ENCODE measurements around the gene SLIT1. TPM values are rescaled to one million over a fixed set of nuclear protein-coding genes. Genes with fewer than 3 reads are reported as not detected.

The SLIT1 gene
- total RNA-seq, 1 donor from 2014 or later, result 3.1 TPM

DNA sequence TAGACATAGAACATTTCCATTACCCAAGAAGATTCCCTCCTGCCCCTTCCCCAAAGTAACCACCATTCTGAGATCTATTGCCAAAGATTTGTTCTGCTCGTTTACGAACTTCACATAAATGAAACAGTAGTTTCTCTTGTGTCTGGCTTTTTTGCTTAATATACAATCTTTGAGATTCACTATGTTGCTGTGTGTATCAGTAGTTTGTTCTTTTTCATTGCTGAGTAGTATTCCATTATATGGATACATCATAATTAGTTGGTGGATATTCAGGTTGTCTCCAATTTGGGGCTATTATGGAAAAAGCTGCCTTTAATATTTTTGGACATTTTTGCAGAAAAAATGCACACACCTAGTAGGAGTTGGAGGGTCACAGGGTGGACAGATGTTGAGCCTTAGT is 124.3 kb downstream of the SLIT1 start:
- no peak for DNase-seq (ENCODE audit: low spot score)
- no peak for ATAC-seq
- intact Hi-C loops (cut with DNase I), result loop anchor here (10.0 kb wide), 1 partner anchor 143 kb away; no protein-coding TSS in a partner anchor

DNA sequence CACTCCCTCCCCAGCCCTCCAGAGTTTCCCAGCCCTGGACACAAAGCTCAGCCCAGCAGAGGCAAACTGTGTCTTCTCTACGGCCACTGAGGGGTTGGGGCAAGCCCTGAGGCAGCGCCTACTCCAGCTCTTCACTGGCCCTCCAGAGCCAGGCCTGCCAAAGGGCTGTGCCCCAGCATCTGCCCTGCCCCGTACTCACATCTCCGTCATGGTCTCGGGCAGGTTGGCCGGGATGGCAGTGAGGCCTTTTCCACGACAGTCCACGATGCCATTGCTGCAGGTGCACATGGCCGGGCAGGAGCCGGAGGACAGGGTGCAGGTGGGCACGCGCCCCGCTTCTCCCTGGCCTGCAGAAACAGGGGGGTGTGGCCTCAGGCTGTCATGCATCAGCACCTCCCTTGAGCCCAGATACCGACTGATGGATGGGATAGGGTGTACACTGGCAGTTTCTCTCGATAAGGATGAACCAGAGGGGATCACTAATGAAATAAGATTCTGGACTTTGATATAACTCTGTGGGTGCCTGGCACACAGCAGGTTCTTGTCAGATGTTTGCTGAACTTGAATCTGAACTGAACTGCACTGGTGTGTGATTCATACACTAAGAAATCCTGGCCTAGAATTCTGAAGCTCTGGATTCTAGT is 125.2 kb downstream of the SLIT1 start:
- DNase-seq (ENCODE audit: low spot score) (no peak), ATAC-seq (no peak)
- intact Hi-C loops (cut with DNase I), result loop anchor here (10.0 kb wide), 1 partner anchor 144 kb away; no protein-coding TSS in a partner anchor

DNA sequence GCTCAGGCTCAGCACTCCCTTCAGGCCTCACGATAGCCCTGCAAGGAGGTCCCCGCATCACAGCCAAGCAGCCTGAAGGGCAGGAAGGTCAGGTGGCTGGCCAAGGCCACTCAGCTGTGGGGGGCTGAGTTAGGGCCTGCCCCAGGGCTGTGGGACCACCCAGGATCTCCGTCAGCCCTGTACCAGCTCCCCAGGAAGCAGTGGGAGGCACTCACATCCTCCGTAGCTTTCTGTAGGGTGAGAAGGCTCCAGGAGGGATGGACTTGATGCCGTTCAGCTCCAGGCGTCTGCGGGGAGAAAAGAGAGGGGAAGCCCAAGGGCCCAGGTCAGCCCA is 125.9 kb downstream of the SLIT1 start:
- ATAC-seq, result no peak
- intact Hi-C loops (cut with DNase I), result loop anchor here (10.0 kb wide), 1 partner anchor 145 kb away; no protein-coding TSS in a partner anchor
- no peak for DNase-seq (ENCODE audit: low spot score)

DNA sequence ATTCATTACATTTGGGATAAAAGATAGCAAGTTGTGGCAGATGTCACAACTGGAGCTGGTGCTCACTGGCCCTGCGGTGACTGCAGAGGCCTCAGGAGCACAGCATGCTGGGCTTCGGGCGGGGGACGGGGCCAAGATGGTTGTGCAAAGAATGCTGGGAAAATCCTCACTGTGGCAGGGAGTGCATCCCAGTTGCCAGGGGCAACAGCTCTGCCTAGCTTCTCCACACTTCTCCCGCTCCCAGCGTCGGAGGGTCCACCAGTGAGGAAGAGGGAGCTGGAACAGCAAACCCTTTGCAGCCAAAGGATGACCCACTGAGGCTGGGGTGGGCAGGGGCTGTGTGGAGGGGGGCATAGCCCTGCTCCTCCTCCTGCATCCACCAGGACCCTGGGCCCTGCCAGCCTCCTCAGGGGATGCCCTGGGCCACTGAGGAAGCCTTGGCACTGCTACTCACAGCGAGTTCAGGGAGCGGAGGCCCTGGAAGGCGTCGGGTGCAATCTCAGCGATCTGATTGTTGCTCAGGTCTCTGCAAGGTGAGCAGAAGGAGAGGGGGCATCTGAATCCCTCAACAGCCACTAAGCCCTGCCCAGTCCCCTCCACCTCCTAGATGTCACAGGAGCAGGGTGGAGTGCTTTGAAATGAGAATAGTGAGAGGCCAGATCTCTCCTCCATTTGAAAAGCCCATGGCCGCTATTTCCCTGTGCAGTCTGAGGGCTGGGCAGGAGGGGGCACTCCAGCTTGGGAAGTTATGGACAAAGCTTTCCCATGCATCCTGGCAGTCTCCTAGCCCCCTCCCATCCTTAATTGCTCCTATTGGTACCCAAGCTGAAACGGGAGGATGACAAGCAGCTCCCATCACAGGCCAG is 126.5 kb downstream of the SLIT1 start:
- DNase-seq (ENCODE audit: low spot score), result no peak
- no peak for ATAC-seq
- intact Hi-C loops (cut with DNase I), result no loop called here

DNA sequence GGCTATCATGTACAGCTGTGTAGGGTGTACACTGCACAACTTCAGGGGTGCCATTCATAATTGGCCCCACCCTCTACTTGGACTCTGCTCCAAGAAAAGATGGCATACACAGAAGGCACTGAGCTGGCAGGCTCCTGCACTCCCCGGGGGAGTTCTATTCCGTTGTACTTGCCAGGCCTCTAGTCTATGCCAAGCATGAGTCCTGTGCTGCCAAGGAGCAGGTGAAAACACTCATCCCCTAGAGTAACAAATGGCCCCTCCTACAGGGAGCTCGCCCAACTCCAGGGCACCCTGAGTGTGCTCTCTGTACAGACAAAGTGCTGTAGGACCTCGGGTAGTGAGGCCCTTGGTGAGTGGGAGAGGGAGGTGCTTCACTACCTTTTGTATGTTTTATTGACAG is 127.2 kb downstream of the SLIT1 start:
- ATAC-seq (no peak), DNase-seq (ENCODE audit: low spot score) (no peak)
- intact Hi-C loops (cut with DNase I), result no loop called here

DNA sequence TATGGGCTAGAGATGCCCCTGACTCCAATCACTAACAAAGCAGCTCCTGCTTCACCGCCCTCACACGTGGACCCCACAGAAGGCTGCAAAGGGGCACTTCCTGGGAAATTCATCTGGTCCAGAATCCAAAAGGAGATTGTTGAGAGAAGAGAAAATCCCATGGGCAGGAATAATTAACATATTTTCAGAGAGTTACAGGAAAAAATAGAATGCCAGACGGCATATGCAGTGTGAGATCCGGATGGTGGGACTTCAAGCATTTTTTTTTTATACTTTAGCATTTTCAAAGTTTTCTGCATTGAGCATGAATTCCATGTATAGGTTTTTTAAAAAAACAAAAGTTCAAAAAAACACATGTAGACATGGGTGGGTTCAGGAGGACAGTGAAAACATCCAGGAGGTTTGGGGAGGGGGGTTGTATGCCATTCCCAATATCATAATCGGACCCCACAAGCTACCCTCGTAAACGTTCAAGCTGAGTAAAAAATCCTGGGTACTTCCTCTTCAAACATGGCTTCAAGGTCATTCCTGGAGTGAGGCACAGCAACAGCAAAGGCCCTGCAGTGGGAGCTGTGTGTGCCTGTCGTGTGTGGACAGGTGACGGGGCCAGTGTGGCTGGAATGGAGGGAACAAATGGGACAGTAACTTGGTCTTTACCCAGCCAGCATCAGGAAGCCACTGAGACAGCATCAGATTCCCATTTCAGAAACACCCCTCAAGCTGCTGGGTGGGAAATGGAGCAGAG is 128.1 kb downstream of the SLIT1 start:
- DNase-seq (ENCODE audit: low spot score) (no peak), ATAC-seq (no peak)
- intact Hi-C loops (cut with DNase I), result no loop called here

- intact Hi-C loops (cut with DNase I), result no loop called here
- DNase-seq (ENCODE audit: low spot score), result no peak
- no peak for ATAC-seq
Observed at GRCh38 chr10:97056003-97056630, 129.6 kb downstream of the SLIT1 start.

DNA sequence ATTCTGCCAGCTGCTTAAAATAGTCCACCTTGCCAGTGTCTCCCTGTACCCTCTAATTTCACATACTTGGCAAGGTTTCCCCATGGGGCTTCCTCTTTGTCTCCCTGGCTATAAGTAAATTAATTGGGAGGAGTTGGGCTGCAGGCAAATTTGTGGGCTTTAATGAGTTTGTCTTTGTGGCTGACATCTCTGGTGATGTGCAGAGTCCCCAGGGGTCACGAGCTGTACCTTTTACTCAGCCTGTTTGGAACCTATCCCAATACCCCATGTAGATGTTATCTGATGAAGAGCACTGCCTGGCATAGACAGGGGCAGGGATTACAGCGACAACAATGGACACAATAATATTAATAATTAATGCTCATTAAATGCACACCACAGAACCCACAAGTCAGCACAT is 132.5 kb downstream of the SLIT1 start:
- no peak for DNase-seq (ENCODE audit: low spot score)
- intact Hi-C loops (cut with DNase I), result no loop called here
- ATAC-seq, result no peak

DNA sequence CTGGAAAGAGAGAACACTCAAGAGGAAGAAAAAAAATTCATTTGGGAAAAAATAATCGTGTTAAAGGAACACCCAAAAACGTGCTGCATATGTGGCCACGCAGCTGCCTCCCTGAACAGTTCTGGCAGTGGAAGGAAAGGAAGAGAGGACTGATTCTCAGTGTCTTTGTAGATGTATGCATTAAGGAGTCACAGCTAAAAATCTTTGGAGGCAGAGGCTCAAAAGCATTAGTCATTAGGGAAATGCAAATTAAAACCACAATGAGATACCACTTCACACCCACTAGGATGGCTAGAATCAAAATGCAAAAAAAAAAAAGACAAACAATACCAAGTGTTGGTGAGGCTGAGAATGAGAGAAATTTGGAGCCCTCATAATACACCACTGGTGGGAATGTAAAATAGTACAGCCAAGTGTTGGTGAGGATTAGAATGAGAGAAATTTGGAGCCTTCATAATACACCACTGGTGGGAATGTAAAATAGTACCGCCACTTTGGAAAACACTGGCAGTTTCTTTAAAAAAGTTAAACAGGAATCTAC is 134.7 kb downstream of the SLIT1 start:
- no peak for ATAC-seq
- intact Hi-C loops (cut with DNase I), result no loop called here
- no peak for DNase-seq (ENCODE audit: low spot score)

- no peak for ATAC-seq
- no peak for DNase-seq (ENCODE audit: low spot score)
- intact Hi-C loops (cut with DNase I), result no loop called here
Observed at GRCh38 chr10:97050205-97050745, 135.5 kb downstream of the SLIT1 start.

DNA sequence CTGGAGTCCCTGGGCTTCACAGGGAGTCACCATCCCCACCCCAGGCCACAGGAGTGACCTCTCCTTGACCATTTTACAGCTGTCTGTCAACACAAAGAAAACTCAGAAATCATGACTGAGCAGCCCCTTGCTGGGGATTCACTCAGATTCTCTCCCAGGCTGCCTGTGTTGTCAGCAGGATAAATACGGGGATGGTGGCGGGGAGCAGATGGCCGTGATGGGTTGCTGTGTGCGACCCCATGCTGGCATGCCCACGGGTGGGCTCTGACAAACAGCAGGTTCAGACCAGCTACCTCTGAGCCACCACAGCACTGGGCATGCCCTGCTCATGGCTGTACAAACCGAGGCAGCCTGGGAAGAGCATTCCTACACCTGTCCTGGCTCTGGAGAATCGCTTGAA is 136.1 kb downstream of the SLIT1 start:
- intact Hi-C loops (cut with DNase I), result no loop called here
- DNase-seq (ENCODE audit: low spot score) (no peak), ATAC-seq (no peak)

DNA sequence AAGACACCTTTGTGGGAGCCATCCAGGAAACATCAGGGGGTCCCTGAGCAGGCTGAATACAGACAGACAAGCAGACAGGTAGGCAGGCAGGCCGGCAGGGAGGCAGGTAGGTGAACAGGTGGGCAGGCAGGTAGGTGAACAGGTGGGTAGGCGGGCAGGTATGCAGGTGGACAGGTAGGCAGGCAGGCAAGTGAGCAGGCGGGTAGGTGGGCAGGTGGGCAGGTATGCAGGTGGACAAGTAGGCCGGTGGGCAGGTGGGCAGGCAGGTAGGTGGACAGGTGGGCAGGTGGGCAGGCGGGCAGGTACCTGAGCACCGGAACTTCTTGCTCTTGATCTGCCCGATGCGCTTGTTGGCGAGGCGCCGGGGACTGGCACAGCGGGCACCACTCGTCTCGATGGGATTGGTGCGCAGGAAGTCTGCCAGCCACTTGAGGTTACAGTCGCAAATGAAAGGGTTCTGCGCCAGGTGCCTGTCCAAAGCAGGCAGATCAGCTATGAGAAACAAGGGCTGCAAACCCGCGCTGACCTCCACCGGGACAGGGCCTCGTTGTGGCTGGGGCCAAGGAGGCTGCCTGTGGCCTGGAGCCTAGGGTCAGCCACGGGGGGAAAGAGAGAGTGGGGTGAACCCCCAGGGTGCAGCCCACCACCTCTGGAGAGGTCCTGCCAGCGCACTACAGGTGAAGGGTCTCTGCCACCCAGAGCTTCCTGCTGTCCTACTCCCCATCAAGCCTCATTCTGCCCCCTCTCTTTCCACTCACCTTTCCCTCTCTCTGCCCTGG is 136.9 kb downstream of the SLIT1 start:
- DNase-seq (ENCODE audit: low spot score), result no peak
- no peak for ATAC-seq

GRCh38 chr10:97047788-97048187 is 138.0 kb downstream of the SLIT1 start:
- DNase-seq (ENCODE audit: low spot score) (no peak), ATAC-seq (no peak)
- intact Hi-C loops (cut with DNase I), result no loop called here

More for the DNA sequence above, 136.9 kb downstream of the SLIT1 start:
- intact Hi-C loops (cut with DNase I), result no loop called here

DNA sequence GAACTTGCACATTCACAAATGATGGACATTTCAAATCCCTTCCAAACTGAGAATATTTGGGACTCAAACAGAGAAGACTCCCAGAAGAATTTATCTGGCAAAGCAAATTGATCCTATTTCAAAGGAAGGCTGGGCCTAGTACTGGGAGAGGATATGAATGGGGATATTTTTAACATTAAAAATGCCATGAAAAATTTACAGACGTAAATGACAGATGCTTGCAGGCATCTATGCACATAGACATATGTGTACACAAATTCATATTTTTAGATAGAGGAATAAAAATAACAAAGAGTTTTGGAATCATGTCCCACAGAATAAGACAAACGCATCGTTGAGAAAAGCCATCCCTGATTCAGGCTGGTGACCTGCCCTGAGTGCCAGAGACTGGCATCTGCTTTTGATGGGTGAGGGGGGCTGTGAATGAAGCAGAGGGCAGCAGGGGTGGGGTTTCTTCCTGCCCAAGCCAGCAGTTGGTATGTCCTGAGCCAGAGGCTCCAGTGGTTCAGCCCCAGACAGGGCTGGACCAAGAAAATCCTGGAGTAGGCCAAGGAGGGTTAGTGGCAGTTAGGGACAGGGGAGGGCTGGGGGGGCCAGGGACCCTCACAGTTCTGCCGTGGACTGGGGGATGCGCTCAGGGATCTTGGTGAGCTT is 138.5 kb downstream of the SLIT1 start:
- ATAC-seq (no peak), DNase-seq (ENCODE audit: low spot score) (no peak)
- intact Hi-C loops (cut with DNase I), result no loop called here

DNA sequence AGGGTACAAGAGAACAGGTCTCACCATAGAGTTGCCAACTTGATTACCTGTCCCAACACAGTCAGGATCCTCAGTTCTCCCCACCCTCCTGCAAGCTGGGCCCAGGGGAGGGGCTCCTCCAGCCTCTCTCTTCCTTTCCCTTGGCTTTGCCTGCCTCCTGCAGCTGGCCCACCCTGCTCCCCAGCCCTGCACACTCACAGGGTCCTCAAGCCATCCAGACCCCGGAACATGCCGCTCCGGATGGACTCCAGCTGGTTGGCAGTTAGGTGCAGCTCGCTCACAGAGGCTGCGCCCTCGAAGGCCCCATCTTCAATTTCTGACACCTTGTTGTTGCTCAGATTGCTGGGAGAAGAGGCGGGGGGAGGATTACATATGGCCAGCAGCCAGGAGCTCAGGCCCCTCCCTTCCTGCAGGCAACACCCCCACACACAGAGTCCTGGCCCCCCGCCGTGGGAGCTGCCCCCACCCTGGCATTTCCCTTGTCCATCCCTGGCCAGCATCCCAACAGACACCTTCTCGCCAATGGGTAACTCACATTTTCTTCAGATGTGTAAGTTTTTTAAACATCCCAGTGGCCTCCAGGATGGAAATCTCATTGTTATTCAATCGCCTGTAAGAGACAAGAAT is 139.2 kb downstream of the SLIT1 start:
- DNase-seq (ENCODE audit: low spot score) (no peak), ATAC-seq (no peak)
- intact Hi-C loops (cut with DNase I), result no loop called here

GRCh38 chr10:97043563-97043855 is 142.2 kb downstream of the SLIT1 start:
- intact Hi-C loops (cut with DNase I), result no loop called here
- ATAC-seq, result no peak
- no peak for DNase-seq (ENCODE audit: low spot score)

DNA sequence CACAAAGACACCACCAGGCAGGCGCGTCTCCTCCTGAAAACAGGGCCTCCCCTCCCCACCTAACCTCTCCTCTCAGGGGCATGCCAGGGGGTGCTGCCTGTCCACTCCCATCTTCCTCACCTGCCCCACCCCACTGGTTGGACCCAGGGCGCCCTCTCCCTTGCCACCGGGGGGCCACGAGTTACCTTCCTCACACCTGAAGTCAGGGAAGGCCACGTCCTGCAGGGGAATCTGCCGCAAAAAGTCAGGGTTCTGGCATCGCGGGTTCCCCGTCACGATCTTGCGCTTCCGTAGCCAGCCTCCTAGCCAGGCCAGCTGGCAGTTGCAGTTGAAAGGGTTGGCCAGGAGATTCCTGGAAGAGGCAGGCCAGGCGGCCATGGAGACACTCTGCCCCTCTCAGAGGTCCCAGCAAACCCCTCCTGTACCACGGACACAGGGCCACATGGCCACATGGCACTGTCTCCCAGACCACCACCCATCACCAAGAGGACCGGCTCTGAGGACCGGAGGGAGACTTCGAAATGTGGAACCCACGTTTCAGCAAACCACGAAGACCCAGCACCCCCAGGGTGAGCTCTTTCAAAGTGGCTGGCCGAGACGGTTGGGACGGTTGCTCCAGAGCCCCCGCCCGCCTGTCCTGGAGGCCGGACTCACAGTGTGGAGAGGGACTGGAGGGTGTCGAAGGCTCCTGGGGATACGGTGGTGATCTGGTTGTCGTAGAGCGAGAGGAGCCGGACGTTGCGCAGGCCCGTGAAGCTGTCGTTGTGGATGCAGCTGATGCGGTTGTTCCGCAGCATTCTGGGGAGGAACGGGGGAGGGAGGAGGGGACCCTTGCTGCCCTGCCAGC is 142.8 kb downstream of the SLIT1 start:
- intact Hi-C loops (cut with DNase I), result no loop called here
- DNase-seq (ENCODE audit: low spot score) (no peak), ATAC-seq (no peak)

All from sciatic nerve (tissue), 2 donors.